ENCODE results near the gene CPT1A. TPM values are rescaled to one million over a fixed set of nuclear protein-coding genes. Genes with fewer than 3 reads are reported as not detected.
A peak's percentile ranks its signal among the peaks of the same experiment; 100 is the strongest.

Gene CPT1A
- total RNA-seq, 1 donor from 2014 or later = 36.1 TPM

DNA sequence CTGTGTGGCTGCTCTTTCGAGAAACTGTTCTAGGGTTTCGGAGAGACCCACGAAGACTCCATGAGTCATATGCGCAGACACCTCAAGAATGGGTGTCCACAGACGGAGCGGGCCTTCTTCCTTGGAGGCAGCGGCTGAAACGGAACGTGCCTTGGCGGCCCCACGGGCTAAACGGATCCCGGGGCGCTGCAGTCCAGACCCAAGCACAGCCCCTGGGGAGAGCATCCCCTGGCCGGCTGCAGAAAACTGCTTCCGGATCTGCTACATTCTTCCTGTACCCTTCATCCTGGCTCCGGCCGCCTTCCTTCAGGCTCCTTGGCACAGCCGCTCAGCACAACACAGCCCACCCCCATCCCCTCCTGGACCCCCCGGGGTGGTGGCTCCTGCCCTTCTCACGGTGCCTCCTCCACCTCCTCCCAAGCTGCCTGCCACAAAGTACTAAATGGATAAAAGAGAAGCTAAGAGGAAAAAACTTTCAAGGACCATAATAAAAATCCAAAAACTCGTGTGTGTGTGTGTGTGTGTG is 25.4 kb downstream of the CPT1A start:
- Mint-ChIP-seq H3K27me3 (no peaks in the 10 kb centered on the region), H3K36me3 (peaks cover 10% of the 10 kb centered on the region), H3K4me3 (no peak overlapping the region), H3K27ac (no peak overlapping the region), H3K4me1 (ENCODE audit: unreplicated experiment) (peaks cover 6% of the 10 kb centered on the region), H3K9me3 (no peaks in the 10 kb centered on the region)
- DNase-seq (ENCODE audit: extremely low spot score, unreplicated experiment) = no peak
- TF ChIP-seq, protein P1, sequence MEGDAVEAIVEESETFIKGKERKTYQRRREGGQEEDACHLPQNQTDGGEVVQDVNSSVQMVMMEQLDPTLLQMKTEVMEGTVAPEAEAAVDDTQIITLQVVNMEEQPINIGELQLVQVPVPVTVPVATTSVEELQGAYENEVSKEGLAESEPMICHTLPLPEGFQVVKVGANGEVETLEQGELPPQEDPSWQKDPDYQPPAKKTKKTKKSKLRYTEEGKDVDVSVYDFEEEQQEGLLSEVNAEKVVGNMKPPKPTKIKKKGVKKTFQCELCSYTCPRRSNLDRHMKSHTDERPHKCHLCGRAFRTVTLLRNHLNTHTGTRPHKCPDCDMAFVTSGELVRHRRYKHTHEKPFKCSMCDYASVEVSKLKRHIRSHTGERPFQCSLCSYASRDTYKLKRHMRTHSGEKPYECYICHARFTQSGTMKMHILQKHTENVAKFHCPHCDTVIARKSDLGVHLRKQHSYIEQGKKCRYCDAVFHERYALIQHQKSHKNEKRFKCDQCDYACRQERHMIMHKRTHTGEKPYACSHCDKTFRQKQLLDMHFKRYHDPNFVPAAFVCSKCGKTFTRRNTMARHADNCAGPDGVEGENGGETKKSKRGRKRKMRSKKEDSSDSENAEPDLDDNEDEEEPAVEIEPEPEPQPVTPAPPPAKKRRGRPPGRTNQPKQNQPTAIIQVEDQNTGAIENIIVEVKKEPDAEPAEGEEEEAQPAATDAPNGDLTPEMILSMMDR (conservative IDR thresholded peaks at IDR 0.05) = no peak

DNA sequence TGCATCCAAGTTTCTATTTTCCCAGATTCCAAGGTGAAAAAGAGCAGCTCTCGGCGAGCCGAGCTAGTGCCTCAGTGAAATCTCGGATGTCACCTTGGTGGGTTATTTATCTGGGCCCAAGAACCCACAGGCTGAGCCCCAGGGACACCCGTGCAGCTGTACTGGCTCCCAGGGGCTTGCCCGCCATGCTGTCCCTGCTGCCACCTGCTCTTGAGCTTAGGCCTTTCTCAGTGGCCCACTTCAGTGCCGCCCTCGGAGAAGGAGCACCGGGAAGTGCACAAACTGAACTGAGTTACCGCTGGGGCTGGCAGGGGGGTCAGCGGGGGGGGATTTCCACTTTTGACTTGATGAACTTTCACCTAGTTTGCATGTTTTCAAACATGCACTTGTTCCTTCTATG is 27.9 kb downstream of the CPT1A start:
- H3K27me3 Mint-ChIP-seq = no peaks in the 10 kb centered on the region
- no peaks in the 10 kb centered on the region for H3K9me3 Mint-ChIP-seq
- H3K36me3 Mint-ChIP-seq = peaks cover 5% of the 10 kb centered on the region
- H3K27ac Mint-ChIP-seq = no peak overlapping the region
- TF ChIP-seq, protein P1 (conservative IDR thresholded peaks at IDR 0.05) = no peak
- no peaks in the 10 kb centered on the region for H3K4me1 Mint-ChIP-seq (ENCODE audit: unreplicated experiment)
- DNase-seq (ENCODE audit: extremely low spot score, unreplicated experiment) = no peak
- H3K4me3 Mint-ChIP-seq = no peak overlapping the region

DNA sequence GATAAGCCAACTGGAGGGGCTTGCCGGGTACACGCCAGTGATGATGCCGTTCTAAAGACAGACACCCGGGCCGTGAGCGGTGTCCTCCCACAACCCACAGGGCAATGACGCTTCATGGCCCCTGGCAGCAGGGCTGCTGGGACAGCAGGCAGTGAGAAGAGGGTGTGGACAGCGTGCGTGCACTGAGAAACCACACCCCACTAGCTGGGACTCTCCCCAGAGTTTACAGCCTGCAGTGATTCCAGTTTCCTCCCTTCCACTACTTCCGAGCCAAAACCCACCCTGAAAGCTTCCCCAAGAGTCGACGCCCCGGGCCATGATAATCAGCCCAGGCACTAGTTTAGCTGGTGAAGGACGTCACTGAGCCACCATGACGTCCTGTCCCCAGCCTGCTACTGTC is 29.2 kb downstream of the CPT1A start:
- Mint-ChIP-seq H3K4me3 (no peak overlapping the region), H3K4me1 (ENCODE audit: unreplicated experiment) (no peaks in the 10 kb centered on the region)

DNA sequence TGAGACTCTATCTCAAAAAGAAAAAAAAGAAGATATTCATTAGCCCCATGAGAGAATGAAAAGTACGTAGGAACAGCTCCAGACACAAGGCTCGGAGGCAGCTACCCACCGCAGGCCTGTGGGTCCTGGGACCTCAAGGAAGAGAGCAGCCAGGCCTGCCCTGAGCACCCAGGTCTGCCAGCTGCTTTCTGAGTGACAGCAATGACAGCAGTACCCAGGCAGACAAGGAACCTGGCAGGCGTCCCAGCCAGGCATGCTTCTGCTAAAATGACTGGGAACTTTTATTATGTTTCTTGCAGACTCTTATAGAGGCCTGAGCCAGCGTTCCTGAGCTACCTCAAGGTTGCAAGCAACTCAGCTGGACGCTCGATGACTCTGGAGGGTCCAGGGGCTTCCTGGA is 31.6 kb downstream of the CPT1A start:
- no peaks in the 10 kb centered on the region for H3K27me3 Mint-ChIP-seq
- no peak for DNase-seq (ENCODE audit: extremely low spot score, unreplicated experiment)
- no peaks in the 10 kb centered on the region for H3K9me3 Mint-ChIP-seq
- no peak overlapping the region for H3K27ac Mint-ChIP-seq
- H3K4me1 Mint-ChIP-seq (ENCODE audit: unreplicated experiment) = peaks cover 5% of the 10 kb centered on the region
- no peak overlapping the region for H3K4me3 Mint-ChIP-seq
- TF ChIP-seq, protein P1 (conservative IDR thresholded peaks at IDR 0.05) = no peak
- H3K36me3 Mint-ChIP-seq = peaks cover 6% of the 10 kb centered on the region

More for the DNA sequence above, 29.2 kb downstream of the CPT1A start:
- no peak for DNase-seq (ENCODE audit: extremely low spot score, unreplicated experiment)
- Mint-ChIP-seq H3K27me3 (no peaks in the 10 kb centered on the region), H3K27ac (peak overlapping the region; percentile 65), H3K9me3 (no peaks in the 10 kb centered on the region), H3K36me3 (peaks cover 5% of the 10 kb centered on the region)
- TF ChIP-seq, protein P1 (conservative IDR thresholded peaks at IDR 0.05) = no peak

DNA sequence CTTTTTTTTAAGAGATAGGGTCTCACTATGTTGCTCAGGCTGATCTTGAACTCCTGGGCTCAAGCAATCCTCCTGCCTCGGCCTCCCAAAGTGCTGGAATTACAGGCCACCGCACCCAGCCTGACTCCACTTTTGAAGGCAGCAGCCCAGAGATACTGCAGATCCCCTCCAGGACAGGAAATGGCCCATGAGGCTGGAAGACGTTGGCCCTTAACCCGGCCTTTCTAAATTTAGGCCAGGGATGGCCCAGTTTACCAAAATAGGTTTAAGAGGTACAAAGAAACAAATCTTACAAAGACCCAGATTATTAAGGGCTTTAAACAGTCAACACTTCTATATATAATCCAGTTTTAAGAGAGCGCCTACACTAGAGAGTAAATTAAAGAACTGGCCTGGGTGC is 32.2 kb downstream of the CPT1A start:
- H3K36me3 Mint-ChIP-seq = peaks cover 3% of the 10 kb centered on the region
- no peaks in the 10 kb centered on the region for H3K9me3 Mint-ChIP-seq
- H3K27me3 Mint-ChIP-seq = no peaks in the 10 kb centered on the region
- H3K4me3 Mint-ChIP-seq = no peak overlapping the region
- TF ChIP-seq, protein P1 (conservative IDR thresholded peaks at IDR 0.05) = no peak
- no peak for DNase-seq (ENCODE audit: extremely low spot score, unreplicated experiment)
- no peak overlapping the region for H3K27ac Mint-ChIP-seq
- H3K4me1 Mint-ChIP-seq (ENCODE audit: unreplicated experiment) = peaks cover 5% of the 10 kb centered on the region

DNA sequence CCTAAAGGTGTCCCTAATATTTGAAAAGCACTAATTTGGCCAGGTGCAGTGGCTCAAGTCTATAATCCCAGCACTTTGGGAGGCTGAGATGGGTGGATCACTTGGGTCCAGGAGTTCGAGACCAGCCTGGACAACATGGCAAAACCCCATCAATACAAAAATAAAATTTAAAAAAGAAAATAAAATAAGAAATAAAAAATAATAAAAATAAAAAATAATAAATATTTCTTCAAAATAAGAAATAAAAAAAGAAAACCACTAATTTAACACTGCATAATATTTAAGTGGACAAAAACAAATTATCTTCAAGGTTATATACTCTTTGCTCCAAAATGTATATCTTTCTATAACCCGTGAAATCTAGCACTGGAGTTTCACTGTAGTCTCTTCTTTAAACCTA is 32.9 kb downstream of the CPT1A start:
- no peak for DNase-seq (ENCODE audit: extremely low spot score, unreplicated experiment)
- no peak overlapping the region for H3K4me3 Mint-ChIP-seq
- H3K27ac Mint-ChIP-seq = no peak overlapping the region
- H3K27me3 Mint-ChIP-seq = no peaks in the 10 kb centered on the region
- TF ChIP-seq, protein P1 (conservative IDR thresholded peaks at IDR 0.05) = no peak
- H3K36me3 Mint-ChIP-seq = peaks cover 3% of the 10 kb centered on the region
- peaks cover 5% of the 10 kb centered on the region for H3K4me1 Mint-ChIP-seq (ENCODE audit: unreplicated experiment)
- H3K9me3 Mint-ChIP-seq = no peaks in the 10 kb centered on the region
